HepG2 (cell line): Measurements from ENCODE around the gene FANCE. TPM values are rescaled to one million over a fixed set of nuclear protein-coding genes. Genes with fewer than 3 reads are reported as not detected.

Source experiments
- CREM ChIP-seq, 2 experiments: sonication (generic) in 1 of 2; formaldehyde crosslinking in 1 of 2; IDR thresholded peaks; 2 replicates each; pipeline versions ENCODE4 v1.4.0 to v1.6.1; 2016 to 2020; ENCODE audit warnings: antibody characterized with exemption in 1 of 2, mild to moderate bottlenecking in 1 of 2, missing genetic modification reagents in 1 of 2
- KDM5A ChIP-seq: fragments of 200-600 bp; sonication (generic); IDR thresholded peaks from 2 replicates; pipeline ENCODE4 v1.7.0; 2018; ENCODE audit warnings: antibody characterized with exemption, mild to moderate bottlenecking, low read length, borderline replicate concordance
- MAFF ChIP-seq: IDR thresholded peaks from 2 replicates; pipeline ENCODE4 v1.6.1; 2011; ENCODE audit warnings: low read depth, low read length, improper control_type of control experiment
- MAX ChIP-seq: IDR thresholded peaks from 2 replicates; pipeline ENCODE4 v1.6.1; 2012; ENCODE audit warnings: inconsistent platforms
- NFKB2 ChIP-seq: sonication (generic); formaldehyde crosslinking; IDR thresholded peaks from 2 replicates; pipeline ENCODE4 v1.4.0; 2020; ENCODE audit warnings: missing genetic modification reagents, borderline replicate concordance
- RFXAP ChIP-seq: sonication (generic); formaldehyde crosslinking; IDR thresholded peaks from 2 replicates; pipeline ENCODE4 v1.4.0; 2020; ENCODE audit warnings: missing genetic modification reagents, borderline replicate concordance
- SMYD3 ChIP-seq: sonication (generic); formaldehyde crosslinking; IDR thresholded peaks from 2 replicates; pipeline ENCODE4 v1.8.1; 2023; ENCODE audit warnings: mild to moderate bottlenecking, missing genetic modification reagents
- SNAPC4 ChIP-seq: sonication (generic); formaldehyde crosslinking; IDR thresholded peaks from 2 replicates; pipeline ENCODE4 v1.4.0; 2020; ENCODE audit warnings: mild to moderate bottlenecking, missing genetic modification reagents
- XBP1 ChIP-seq: sonication (generic); formaldehyde crosslinking; IDR thresholded peaks from 2 replicates; pipeline ENCODE4 v1.5.0; 2020; ENCODE audit warnings: missing genetic modification reagents
- ZBTB39 ChIP-seq: sonication (generic); formaldehyde crosslinking; IDR thresholded peaks from 2 replicates; pipeline ENCODE4 v1.5.0; 2020; ENCODE audit warnings: missing genetic modification reagents
- ZNF124 ChIP-seq: sonication (generic); formaldehyde crosslinking; IDR thresholded peaks from 2 replicates; pipeline ENCODE4 v1.4.0; 2020; ENCODE audit warnings: missing genetic modification reagents
- ZNF235 ChIP-seq: sonication (generic); formaldehyde crosslinking; IDR thresholded peaks from 2 replicates; pipeline ENCODE4 v1.8.1; 2023; ENCODE audit warnings: mild to moderate bottlenecking, missing genetic modification reagents, borderline replicate concordance
- ZNF333 ChIP-seq: sonication (generic); formaldehyde crosslinking; IDR thresholded peaks from 2 replicates; pipeline ENCODE4 v1.4.0; 2020; ENCODE audit warnings: mild to moderate bottlenecking, missing genetic modification reagents, borderline replicate concordance
- ZNF83 ChIP-seq: sonication (generic); formaldehyde crosslinking; IDR thresholded peaks from 2 replicates; pipeline ENCODE4 v1.4.0; 2020; ENCODE audit warnings: missing genetic modification reagents, mild to moderate bottlenecking, borderline replicate concordance
- ZNF839 ChIP-seq: sonication (generic); formaldehyde crosslinking; IDR thresholded peaks from 2 replicates; pipeline ENCODE4 v1.4.0; 2020; ENCODE audit warnings: missing genetic modification reagents, mild to moderate bottlenecking, borderline replicate concordance
- polyA plus RNA-seq, 8 experiments: library from polyadenylated mRNA; depleted of rRNA in 3 of 8; stranded (reverse) in 7 of 8; unstranded in 1 of 8; fragments of >200 nt; fragmentation: Illumina TruSeq in 4 of 8; extraction: Trizol in 4 of 8; gene quantifications; 2 replicates each; pipeline versions ENCODE4 v1.2.1 to v1.2.3, GENCODE V29; 2011 to 2016; ENCODE audit warnings: low read depth in 4 of 8, missing spikeins in 1 of 8, mixed read lengths in 1 of 8; ENCODE audit not compliant: insufficient read depth in 1 of 8
- total RNA-seq, 5 experiments: library from RNA; depleted of rRNA; stranded (reverse); fragments of >200 nt; fragmentation: Illumina TruSeq; extraction: Trizol; gene quantifications; 2 replicates each; pipeline ENCODE4 v1.2.3, GENCODE V29; 2016; ENCODE audit warnings: low read depth in 1 of 5

FANCE gene
- total and polyA plus RNA-seq, 2 of the 13 experiments (the other 11 are each of a cell fraction or from before 2014, with no cell fraction given) = 7.1 to 11.2 TPM

GRCh38 chr6:35468181-35468979 lies 16.2 kb downstream of the FANCE start, which contains the start of gene RPL10A (continued):
- TF ChIP-seq SNAPC4 = peak; percentile 84
- peak; percentile 98 for TF ChIP-seq ZNF124 (CRISPR knock-in tag)
- TF ChIP-seq ZNF333 (CRISPR knock-in tag) = peak; percentile 90; the same call in 1 of the 2 replicates
- TF ChIP-seq CREM (IDR thresholded peaks at IDR 0.05) = no peak
- no peak for TF ChIP-seq CREM (CRISPR knock-in tag; IDR thresholded peaks at IDR 0.05)
- peak; percentile 98 for TF ChIP-seq MAX
- peak; percentile 89; the same call in 1 of the 2 replicates for TF ChIP-seq ZBTB39
- TF ChIP-seq ZNF839 = no peak
- TF ChIP-seq MAFF = peak; percentile 59; the same call in 1 of the 2 replicates
- TF ChIP-seq NFKB2 (CRISPR knock-in tag) = peak; percentile 97
- TF ChIP-seq XBP1 (CRISPR knock-in tag) = peak; percentile 74
- peak; percentile 43; the same call in 1 of the 2 replicates for TF ChIP-seq ZNF235 (CRISPR knock-in tag)
- TF ChIP-seq RFXAP (CRISPR knock-in tag) = peak; percentile 87
- TF ChIP-seq ZNF83 (CRISPR knock-in tag) = peak; percentile 84; the same call in 1 of the 2 replicates
- TF ChIP-seq SMYD3 (CRISPR knock-in tag) = peak; percentile 99
- TF ChIP-seq KDM5A = peak; percentile 62
